Measurements from ENCODE around the gene PPA2. TPM values are rescaled to one million over a fixed set of nuclear protein-coding genes. Genes with fewer than 3 reads are reported as not detected.

PPA2 gene
- total RNA-seq, result 75.9 and 77.6 TPM in 2 replicates

DNA sequence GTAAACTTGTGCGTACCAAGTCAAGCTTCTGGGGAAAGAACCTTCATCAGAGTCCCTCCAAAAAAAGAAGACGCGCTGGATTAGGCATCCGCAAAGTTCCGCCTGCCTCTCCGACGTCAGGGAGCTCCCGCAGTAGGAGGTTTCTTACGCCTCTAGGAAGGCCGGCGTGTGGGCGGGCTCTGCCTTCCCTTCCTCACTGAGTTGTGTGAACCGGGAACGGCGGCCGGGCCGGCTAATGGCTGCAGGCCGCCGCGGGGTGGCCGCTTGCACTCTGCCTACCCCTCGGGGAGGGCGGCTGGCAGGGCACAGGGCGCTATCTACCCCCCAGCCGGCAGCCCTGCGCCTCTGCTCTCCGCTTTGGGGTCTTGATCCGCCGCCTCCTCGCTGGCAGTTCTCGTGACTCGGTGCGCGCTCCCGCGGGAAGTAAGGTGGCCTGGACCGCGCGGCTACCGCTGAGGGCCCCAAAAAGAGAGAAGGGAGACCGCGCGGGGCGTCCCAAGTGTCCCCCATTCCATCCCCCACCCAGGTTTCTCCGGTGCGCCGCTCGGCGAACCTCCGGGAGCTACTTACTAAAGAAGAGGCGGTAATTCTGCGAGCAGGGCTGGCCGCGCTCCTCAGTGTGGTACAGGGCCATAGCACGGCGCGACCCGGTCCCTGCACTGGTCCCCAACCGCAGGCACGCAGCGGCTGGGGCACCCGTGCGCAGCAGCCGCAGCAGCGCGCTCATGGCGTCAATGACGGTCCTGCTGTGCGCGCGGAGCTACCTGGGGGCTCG lies at the start of gene PPA2:
Gene PPA2 (minus strand): TSS at position 739 of the 775 bp plus-strand sequence. CDS start 12 bp downstream, at position 727.
- intact Hi-C loops (cut with micrococcal nuclease), result loop anchor here (1.0 to 10.0 kb wide), 9 partner anchors 19 to 609 kb away; partner anchors contain the start of genes GSTCD, INTS12 and TET2
- Mint-ChIP-seq H3K4me1 (ENCODE audit: low read depth) (peaks cover 30% of the 10 kb centered on the region), H3K4me3 (ENCODE audit: low read depth) (peak within 1 kb of the TSS; percentile 98), H3K27ac (peak within 1 kb of the TSS; percentile 99), H3K36me3 (ENCODE audit: low read depth) (peaks cover 35% of the 10 kb centered on the region), H3K9me3 (no peaks in the 10 kb centered on the region), H3K27me3 (ENCODE audit: low read depth) (peaks cover 15% of the 10 kb centered on the region)
- peak; percentile 77 for DNase-seq (ENCODE audit: low spot score)

DNA sequence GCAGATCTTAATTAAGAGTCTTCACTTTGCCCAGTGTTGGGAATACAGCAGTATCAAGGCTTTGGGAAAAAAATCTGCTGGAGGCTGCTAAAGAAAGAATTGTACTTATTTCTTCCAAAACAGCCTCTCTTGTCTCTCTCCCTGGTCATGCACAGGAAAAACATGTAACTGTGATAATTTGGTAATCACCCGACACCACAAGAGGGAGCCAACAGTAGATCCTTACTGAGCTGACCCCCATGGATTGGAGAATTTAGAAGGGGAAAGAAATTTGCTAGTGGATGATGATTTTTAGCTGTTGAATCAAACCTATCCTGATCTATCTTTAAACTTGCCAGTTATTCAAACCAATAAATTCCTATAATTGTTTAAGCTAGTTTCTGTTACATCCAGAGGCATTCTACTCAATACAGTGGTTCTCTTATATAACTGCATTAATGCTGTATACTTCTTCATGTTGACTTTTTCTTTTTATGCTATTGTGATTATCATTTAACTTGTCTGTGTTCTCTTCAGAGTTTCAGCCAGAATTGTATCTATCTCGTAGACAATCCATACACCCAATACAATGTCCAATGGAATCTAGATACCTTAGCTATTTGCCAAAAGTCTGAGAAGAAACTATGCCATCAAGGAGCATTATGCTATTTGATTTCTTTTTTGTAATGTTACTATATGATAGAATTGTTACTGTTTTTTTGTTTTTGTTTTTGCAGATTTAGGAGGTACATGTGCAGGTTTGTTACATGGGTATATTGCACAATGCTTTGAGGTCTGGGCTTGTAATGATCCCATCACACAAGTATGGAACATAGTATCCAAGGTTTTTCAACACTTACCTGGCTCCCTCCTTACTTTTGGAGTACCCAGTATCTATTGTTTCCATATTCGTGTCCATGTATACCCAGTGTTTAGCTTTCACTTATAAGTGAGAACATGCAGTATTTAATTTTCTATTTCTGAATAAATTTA lies 47.2 kb upstream of the PPA2 start:
- no peaks in the 10 kb centered on the region for H3K36me3 Mint-ChIP-seq (ENCODE audit: low read depth)
- no peak overlapping the region for H3K27ac Mint-ChIP-seq
- no peak overlapping the region for H3K4me3 Mint-ChIP-seq (ENCODE audit: low read depth)
- DNase-seq (ENCODE audit: low spot score), result no peak
- H3K9me3 Mint-ChIP-seq, result no peaks in the 10 kb centered on the region
- peaks cover 5% of the 10 kb centered on the region for H3K27me3 Mint-ChIP-seq (ENCODE audit: low read depth)
- no peaks in the 10 kb centered on the region for H3K4me1 Mint-ChIP-seq (ENCODE audit: low read depth)
- intact Hi-C loops (cut with micrococcal nuclease), result loop anchor here (5.0 kb wide), 1 partner anchor 196 kb away; no protein-coding TSS in a partner anchor

DNA sequence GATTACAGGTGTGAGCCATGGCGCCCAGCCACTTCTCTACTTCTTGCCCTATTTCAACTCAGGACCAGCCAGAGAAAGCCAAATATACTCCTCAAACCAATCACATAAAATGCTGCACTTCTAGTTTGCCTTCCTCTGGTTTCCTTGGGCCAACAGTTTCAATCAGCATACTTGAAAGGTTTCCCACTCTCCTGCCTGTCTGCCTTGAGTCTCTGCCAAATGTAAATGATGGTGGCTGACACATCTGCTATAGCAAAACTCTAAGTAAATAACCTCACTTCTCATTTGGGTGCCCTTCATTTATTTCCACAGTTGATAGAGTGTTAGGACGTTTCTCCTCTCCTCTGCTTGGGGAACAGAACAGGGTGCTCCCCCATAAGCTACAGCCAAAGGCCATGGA lies 36.4 kb upstream of the PPA2 start:
- intact Hi-C loops (cut with micrococcal nuclease), result no loop called here
- no peaks in the 10 kb centered on the region for H3K9me3 Mint-ChIP-seq
- DNase-seq (ENCODE audit: low spot score), result no peak
- H3K27me3 Mint-ChIP-seq (ENCODE audit: low read depth), result peaks cover 2% of the 10 kb centered on the region
- no peak overlapping the region for H3K27ac Mint-ChIP-seq
- no peaks in the 10 kb centered on the region for H3K4me1 Mint-ChIP-seq (ENCODE audit: low read depth)
- H3K36me3 Mint-ChIP-seq (ENCODE audit: low read depth), result no peaks in the 10 kb centered on the region
- H3K4me3 Mint-ChIP-seq (ENCODE audit: low read depth), result no peak overlapping the region

DNA sequence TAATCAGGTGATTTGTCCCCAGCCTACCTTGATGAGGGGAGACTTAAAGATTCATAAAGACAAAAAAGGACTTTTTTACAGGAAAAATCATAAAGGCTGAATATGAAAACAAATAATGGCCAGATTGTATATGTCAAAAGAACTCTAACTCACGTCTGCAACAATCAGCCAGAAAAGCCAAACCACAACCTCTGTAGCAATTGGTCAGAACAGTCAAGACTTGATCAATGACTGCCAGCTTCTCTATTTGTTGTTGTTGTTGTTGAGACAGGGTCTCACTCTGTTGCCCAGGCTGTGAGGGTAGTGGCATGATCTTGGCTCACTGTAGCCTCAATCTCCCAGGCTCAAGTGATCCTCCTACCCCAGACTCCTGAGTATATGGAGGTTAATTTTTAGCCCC lies 35.9 kb upstream of the PPA2 start:
- no peaks in the 10 kb centered on the region for H3K36me3 Mint-ChIP-seq (ENCODE audit: low read depth)
- no peak for DNase-seq (ENCODE audit: low spot score)
- H3K4me1 Mint-ChIP-seq (ENCODE audit: low read depth), result no peaks in the 10 kb centered on the region
- intact Hi-C loops (cut with micrococcal nuclease), result no loop called here
- no peaks in the 10 kb centered on the region for H3K9me3 Mint-ChIP-seq
- no peak overlapping the region for H3K4me3 Mint-ChIP-seq (ENCODE audit: low read depth)
- H3K27ac Mint-ChIP-seq, result no peak overlapping the region
- peaks cover 2% of the 10 kb centered on the region for H3K27me3 Mint-ChIP-seq (ENCODE audit: low read depth)

DNA sequence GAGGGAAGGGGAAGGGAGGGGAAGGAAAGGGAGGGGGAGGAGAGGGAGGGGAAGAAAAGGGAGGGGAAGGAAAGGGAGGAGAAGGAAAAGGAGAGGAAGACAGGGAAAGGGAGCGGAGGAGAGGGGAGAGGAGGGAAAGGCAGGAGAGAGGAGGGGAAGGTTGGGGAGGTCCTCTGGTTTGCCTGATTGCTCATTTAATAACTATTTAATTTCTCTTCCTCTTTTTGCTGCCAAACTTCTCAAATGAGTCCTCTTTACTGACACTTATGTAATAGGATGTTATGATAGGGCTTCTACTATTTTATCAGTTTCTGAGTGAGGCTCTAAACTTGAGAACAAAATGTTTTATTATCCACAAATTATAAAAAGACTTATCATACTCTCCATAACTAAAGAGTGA lies 35.4 kb upstream of the PPA2 start:
- no peaks in the 10 kb centered on the region for H3K36me3 Mint-ChIP-seq (ENCODE audit: low read depth)
- peaks cover 2% of the 10 kb centered on the region for H3K27me3 Mint-ChIP-seq (ENCODE audit: low read depth)
- no peak overlapping the region for H3K4me3 Mint-ChIP-seq (ENCODE audit: low read depth)
- intact Hi-C loops (cut with micrococcal nuclease), result no loop called here
- no peaks in the 10 kb centered on the region for H3K4me1 Mint-ChIP-seq (ENCODE audit: low read depth)
- H3K9me3 Mint-ChIP-seq, result no peaks in the 10 kb centered on the region
- no peak for DNase-seq (ENCODE audit: low spot score)
- H3K27ac Mint-ChIP-seq, result no peak overlapping the region

DNA sequence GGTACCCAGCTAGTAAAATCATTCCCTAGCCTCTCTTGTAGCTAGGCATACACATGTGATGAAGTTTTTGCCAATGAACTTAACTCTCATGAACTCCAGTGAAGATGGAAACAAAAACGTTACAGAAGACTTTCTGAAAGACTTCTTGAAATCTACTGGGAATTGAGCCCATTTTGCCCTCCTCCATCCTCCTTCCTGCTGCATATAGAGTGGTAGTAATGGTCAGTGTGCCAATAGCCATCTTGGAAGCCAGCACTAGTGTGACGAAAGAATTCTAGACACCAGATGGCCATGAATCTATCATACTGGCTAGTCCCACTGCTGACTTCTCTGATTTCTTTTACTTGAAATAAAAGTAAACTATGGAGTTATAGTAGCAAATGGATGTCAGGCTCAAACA lies 30.9 kb upstream of the PPA2 start:
- no peaks in the 10 kb centered on the region for H3K36me3 Mint-ChIP-seq (ENCODE audit: low read depth)
- H3K27me3 Mint-ChIP-seq (ENCODE audit: low read depth), result no peaks in the 10 kb centered on the region
- H3K4me1 Mint-ChIP-seq (ENCODE audit: low read depth), result no peaks in the 10 kb centered on the region
- no peak overlapping the region for H3K4me3 Mint-ChIP-seq (ENCODE audit: low read depth)
- H3K9me3 Mint-ChIP-seq, result no peaks in the 10 kb centered on the region
- H3K27ac Mint-ChIP-seq, result no peak overlapping the region
- no peak for DNase-seq (ENCODE audit: low spot score)
- intact Hi-C loops (cut with micrococcal nuclease), result no loop called here

DNA sequence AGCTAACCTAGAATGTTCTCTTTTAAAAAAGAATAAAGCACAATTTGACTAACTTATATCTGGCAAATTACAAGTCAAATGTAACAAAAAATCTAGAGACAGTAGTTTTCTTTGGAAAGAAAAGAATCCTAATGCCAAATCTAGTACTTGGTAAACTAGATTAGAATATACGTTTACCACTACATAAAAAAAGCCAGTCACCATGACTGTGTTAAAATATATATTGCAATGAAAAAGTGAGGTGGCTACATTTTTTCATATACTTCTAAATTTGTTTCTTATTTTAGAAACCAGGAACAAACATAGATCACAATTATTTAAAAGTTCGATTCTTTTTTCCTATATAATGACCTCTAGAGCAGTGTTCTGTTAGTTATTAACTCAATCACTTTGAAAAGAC lies 29.6 kb upstream of the PPA2 start:
- Mint-ChIP-seq H3K27me3 (ENCODE audit: low read depth) (no peaks in the 10 kb centered on the region), H3K27ac (no peak overlapping the region), H3K4me3 (ENCODE audit: low read depth) (no peak overlapping the region), H3K4me1 (ENCODE audit: low read depth) (no peaks in the 10 kb centered on the region), H3K9me3 (no peaks in the 10 kb centered on the region), H3K36me3 (ENCODE audit: low read depth) (no peaks in the 10 kb centered on the region)
- no peak for DNase-seq (ENCODE audit: low spot score)
- intact Hi-C loops (cut with micrococcal nuclease), result no loop called here

DNA sequence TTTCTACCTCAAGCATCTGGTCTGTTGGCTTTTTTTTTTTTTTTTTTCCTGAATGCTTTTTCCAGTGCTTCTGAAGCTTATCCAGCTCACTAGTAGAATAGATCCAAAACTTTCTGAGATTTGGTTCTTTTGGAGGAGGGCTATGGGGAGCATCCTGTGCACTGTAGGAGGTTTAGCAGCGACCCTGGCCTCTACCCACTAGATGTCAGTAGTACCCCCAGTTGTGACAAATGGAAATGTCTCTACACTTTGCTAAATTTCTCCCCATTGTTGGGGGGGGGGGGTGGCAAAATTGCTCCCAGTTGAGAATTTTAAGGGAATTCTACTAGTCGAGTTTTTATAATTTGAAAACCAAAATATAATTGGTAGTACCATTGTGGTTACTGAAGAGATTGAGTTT lies 23.0 kb upstream of the PPA2 start:
- H3K27me3 Mint-ChIP-seq (ENCODE audit: low read depth), result peaks cover 3% of the 10 kb centered on the region
- H3K9me3 Mint-ChIP-seq, result peaks cover 3% of the 10 kb centered on the region
- no peak overlapping the region for H3K4me3 Mint-ChIP-seq (ENCODE audit: low read depth)
- no peaks in the 10 kb centered on the region for H3K4me1 Mint-ChIP-seq (ENCODE audit: low read depth)
- H3K27ac Mint-ChIP-seq, result no peak overlapping the region
- no peak for DNase-seq (ENCODE audit: low spot score)
- intact Hi-C loops (cut with micrococcal nuclease), result no loop called here
- H3K36me3 Mint-ChIP-seq (ENCODE audit: low read depth), result no peaks in the 10 kb centered on the region

DNA sequence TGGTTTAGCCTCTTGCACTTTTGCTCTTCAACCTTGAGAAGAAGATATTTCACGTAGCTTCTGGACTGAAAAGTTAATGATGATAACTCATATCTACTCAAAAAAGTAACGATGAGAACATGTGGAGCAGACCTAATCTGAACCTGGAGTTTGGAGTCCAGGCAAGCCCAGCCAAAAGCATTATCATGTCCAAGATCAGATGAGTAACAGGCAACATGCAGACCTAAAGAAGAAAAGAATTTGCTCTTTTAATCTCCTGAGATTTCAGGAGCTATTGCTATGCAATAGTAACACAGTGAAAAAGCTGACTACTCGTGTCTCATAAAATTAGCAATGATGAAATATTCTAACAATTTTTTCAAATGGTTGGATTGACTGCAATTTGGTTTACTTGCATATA lies 21.8 kb upstream of the PPA2 start:
- Mint-ChIP-seq H3K27ac (no peak overlapping the region), H3K36me3 (ENCODE audit: low read depth) (no peaks in the 10 kb centered on the region), H3K4me3 (ENCODE audit: low read depth) (no peak overlapping the region), H3K4me1 (ENCODE audit: low read depth) (no peaks in the 10 kb centered on the region), H3K27me3 (ENCODE audit: low read depth) (peaks cover 3% of the 10 kb centered on the region), H3K9me3 (peaks cover 3% of the 10 kb centered on the region)
- no peak for DNase-seq (ENCODE audit: low spot score)
- intact Hi-C loops (cut with micrococcal nuclease), result no loop called here

DNA sequence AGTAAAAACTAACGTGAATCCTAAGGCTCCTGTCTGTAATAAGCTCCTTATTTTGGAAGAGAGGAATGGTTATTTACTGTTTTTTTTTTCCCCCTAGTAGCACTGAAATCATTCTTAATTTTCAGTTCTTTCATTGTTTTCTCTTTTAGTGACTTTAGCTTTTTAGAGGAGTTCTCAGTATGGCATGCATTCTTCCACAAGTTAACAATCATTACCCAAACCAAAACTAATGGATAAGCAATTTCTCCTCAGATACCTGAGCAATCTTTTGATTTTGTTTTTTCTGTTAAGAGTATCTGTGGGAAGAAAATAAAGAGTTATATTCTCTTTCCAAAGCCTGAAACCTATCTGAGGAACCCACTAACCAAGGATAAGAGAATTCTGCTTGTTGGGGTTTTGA lies 16.7 kb upstream of the PPA2 start:
- no peak overlapping the region for H3K4me3 Mint-ChIP-seq (ENCODE audit: low read depth)
- H3K9me3 Mint-ChIP-seq, result peaks cover 9% of the 10 kb centered on the region
- no peaks in the 10 kb centered on the region for H3K4me1 Mint-ChIP-seq (ENCODE audit: low read depth)
- intact Hi-C loops (cut with micrococcal nuclease), result no loop called here
- no peaks in the 10 kb centered on the region for H3K36me3 Mint-ChIP-seq (ENCODE audit: low read depth)
- H3K27me3 Mint-ChIP-seq (ENCODE audit: low read depth), result peaks cover 3% of the 10 kb centered on the region
- no peak for DNase-seq (ENCODE audit: low spot score)
- H3K27ac Mint-ChIP-seq, result no peak overlapping the region

DNA sequence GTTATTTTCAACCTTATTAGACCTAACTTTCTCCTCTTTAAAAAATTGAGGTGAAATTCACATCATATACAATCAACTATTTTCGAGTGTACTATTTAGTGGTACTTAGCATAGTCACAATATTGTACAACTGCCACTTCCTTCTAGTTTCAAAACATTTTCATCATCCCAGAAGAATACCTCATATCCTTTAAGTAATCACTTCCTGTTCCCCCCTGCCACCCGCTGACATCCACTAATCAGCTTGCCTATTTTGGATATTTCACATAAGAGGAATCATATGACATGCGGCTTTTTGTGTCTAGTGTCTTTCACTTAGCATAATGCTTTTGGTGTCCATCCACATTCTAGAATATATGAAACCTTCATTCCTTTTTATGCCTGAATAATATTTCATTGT lies 10.0 kb upstream of the PPA2 start:
- H3K9me3 Mint-ChIP-seq, result peaks cover 3% of the 10 kb centered on the region
- H3K36me3 Mint-ChIP-seq (ENCODE audit: low read depth), result no peaks in the 10 kb centered on the region
- intact Hi-C loops (cut with micrococcal nuclease), result no loop called here
- peaks cover 9% of the 10 kb centered on the region for H3K27me3 Mint-ChIP-seq (ENCODE audit: low read depth)
- H3K27ac Mint-ChIP-seq, result no peak overlapping the region
- no peak for DNase-seq (ENCODE audit: low spot score)
- H3K4me3 Mint-ChIP-seq (ENCODE audit: low read depth), result no peak overlapping the region
- no peaks in the 10 kb centered on the region for H3K4me1 Mint-ChIP-seq (ENCODE audit: low read depth)

DNA sequence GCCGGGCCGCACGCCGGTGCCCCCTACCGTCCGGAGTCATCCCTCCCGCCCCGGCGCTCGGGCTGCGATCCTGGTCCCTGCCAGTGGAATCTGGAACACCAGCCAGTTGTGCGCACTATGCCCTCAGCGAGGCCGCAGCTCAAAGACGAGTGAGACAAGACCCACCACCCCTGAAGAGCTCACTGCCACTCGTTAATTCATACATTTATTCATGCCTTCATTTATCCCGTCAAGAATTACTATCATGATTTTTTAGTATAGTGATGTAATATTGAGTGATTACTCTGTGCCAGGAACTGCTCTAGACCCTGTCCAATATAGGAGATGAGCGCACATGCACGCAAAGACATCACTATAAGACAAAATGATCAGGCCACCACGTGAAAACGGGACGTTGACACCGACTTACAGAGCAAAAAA lies 247 bp upstream of the PPA2 start:
- Mint-ChIP-seq H3K9me3 (no peaks in the 10 kb centered on the region), H3K36me3 (ENCODE audit: low read depth) (peaks cover 29% of the 10 kb centered on the region), H3K4me3 (ENCODE audit: low read depth) (peak overlapping the region; percentile 98), H3K27ac (peak overlapping the region; percentile 99), H3K4me1 (ENCODE audit: low read depth) (peaks cover 27% of the 10 kb centered on the region), H3K27me3 (ENCODE audit: low read depth) (peaks cover 15% of the 10 kb centered on the region)
- intact Hi-C loops (cut with micrococcal nuclease), result loop anchor here (5.0 to 10.0 kb wide), 3 partner anchors 233 to 609 kb away; partner anchors contain the start of genes GSTCD and INTS12
- no peak for DNase-seq (ENCODE audit: low spot score)

All from activated T-helper 2 cell treated with anti-CD3 and anti-CD28 coated beads, Interferon-gamma antibody, Interleukin-2, Interleukin-4, amounts not matched to agents 10 μg/mL and 5 μg/mL and 100 μg/mL, durations not matched to agents 14 hours and 24 hours and 36 hours (primary cell).